Heart right ventricle (tissue), 16 donors: ENCODE results near the gene FBXW10B. TPM values are rescaled to one million over a fixed set of nuclear protein-coding genes. Genes with fewer than 3 reads are reported as not detected.
"Not testable (repeated sequence)": the region's sequence is repeated elsewhere in the genome, so short reads cannot be mapped to it uniquely, and the experiment has no call there.

Experiments used
- ATAC-seq, 8 donors: fragments of 200-7000 bp; cut with Tn5 transposase; one replicate each; pipeline ENCODE4 v1.9.1; 2020; ENCODE audit warnings: mild to moderate bottlenecking in 8 of 8, moderate library complexity in 8 of 8, moderate number of reproducible peaks in 1 of 8
- DNase-seq, 2 donors: peaks; one replicate each; pipeline ENCODE4 v3.0.0-alpha.2; 2020
- H3K27ac ChIP-seq, 10 donors: fragments of 200-600 bp; sonication (generic) in 2 of 10; one replicate each; pipeline versions ENCODE4 v1.5.0 to v1.8.0; 2020 to 2022; ENCODE audit warnings: mild to moderate bottlenecking in 3 of 10
- H3K27me3 ChIP-seq, 7 donors: fragments of 200-600 bp; one replicate each; pipeline ENCODE4 v1.8.0; 2021 to 2022; ENCODE audit warnings: mild to moderate bottlenecking in 2 of 7
- H3K36me3 ChIP-seq, 9 donors: fragments of 200-600 bp; sonication (generic) in 1 of 9; one replicate each; pipeline versions ENCODE4 v1.5.0 to v1.8.0; 2020 to 2022; ENCODE audit warnings: mild to moderate bottlenecking in 2 of 9
- H3K4me1 ChIP-seq, 9 donors: fragments of 200-600 bp; sonication (generic) in 1 of 9; one replicate each; pipeline versions ENCODE4 v1.5.0 to v1.8.0; 2020 to 2022; ENCODE audit warnings: mild to moderate bottlenecking in 4 of 9
- H3K4me3 ChIP-seq, 10 donors: fragments of 200-600 bp; sonication (generic) in 2 of 10; one replicate each; pipeline versions ENCODE4 v1.5.0 to v1.8.0; 2020 to 2022; ENCODE audit warnings: mild to moderate bottlenecking in 7 of 10, moderate library complexity in 2 of 10
- H3K9me3 ChIP-seq, 11 donors: fragments of 200-600 bp in 10 of 11; sonication (generic) in 2 of 11; one replicate each; pipeline versions ENCODE4 v1.5.0 to v1.8.0; 2013 to 2022; ENCODE audit warnings: mild to moderate bottlenecking in 2 of 11, control low read depth in 1 of 11, moderate library complexity in 1 of 11
- WGBS, 2 donors: extraction: QIAGEN DNeasy Blood & Tissue Kit; methylation state at CpG; one replicate each; pipeline ENCODE4 v1.1.7; 2013; ENCODE audit warnings: inconsistent platforms in 1 of 2; 5-methylcytosine and 5-hydroxymethylcytosine counted together
- intact Hi-C, 10 donors: fragments of 100-400 bp; cut with DNase I; formaldehyde crosslinking; loops; one replicate each; pipeline versions ENCODE4 v1.11.1 to v1.14.2; 2022
- polyA plus RNA-seq, 2 donors: library from polyadenylated mRNA; stranded (reverse); fragments of 200-250 nt; gene quantifications; one replicate each; pipeline ENCODE4 v1.2.3, GENCODE V29; 2013
- total RNA-seq, 10 donors: library from RNA; stranded (reverse); fragmentation: NEBNext Ultra II Directional in 3 of 10; extraction: Animal tissue kit (Norgen Biotek cat#: 25700) in 3 of 10; gene quantifications; one replicate each; pipeline versions ENCODE4 v1.2.1 to v1.2.4, GENCODE V29; 2021 to 2023
- donor health status: Arrhythmogenic right ventricular cardiomyopathy.
- donor health status: ischemic (EF 13 %, LVEDD 7.1; RV severe dilation, severe dysfunction).
- donor health status: healthy with polysubstance abuse.
- donor health status: DM: no; HTN: yes; CAD: no.
- donor health status: DM: no; HTN: no; CAD: no.
- donor health status: ischemic (EF 25% LVEDD 6.9; RV normal size, moderate dysfunction).
- donor health status: ischemic (EF 25% LVEDD 5.7; RV mildly dilated, moderate dysfunction).
- donor health status: healthy.
- donor health status: DM: yes; HTN: yes; CAD: no.
- donor health status: Ischemic cardiomyopathy.
- donor health status: ischemic (EF 35%, LVEDD 5.7; RV mildly dilated, moderate dysfunction).
- donor health status: nonischemic (EF 11% LVEDD 7.7; RV severe dilation, severe dysfunction).
- donor health status: DM: yes; HTN: yes; CAD: no.
- donor health status: PGD.
- donor health status: ischemic (EF 29% LVEDD 5.4; RV normal size, mild dysfunction).
- donor health status: nonischemic (EF 23%, LVEDD 6.1; RV moderate dilation, normal function).

FBXW10B gene
- total and polyA plus RNA-seq, 12 donors = 0.25 to 2.2 (median 0.57) TPM

DNA sequence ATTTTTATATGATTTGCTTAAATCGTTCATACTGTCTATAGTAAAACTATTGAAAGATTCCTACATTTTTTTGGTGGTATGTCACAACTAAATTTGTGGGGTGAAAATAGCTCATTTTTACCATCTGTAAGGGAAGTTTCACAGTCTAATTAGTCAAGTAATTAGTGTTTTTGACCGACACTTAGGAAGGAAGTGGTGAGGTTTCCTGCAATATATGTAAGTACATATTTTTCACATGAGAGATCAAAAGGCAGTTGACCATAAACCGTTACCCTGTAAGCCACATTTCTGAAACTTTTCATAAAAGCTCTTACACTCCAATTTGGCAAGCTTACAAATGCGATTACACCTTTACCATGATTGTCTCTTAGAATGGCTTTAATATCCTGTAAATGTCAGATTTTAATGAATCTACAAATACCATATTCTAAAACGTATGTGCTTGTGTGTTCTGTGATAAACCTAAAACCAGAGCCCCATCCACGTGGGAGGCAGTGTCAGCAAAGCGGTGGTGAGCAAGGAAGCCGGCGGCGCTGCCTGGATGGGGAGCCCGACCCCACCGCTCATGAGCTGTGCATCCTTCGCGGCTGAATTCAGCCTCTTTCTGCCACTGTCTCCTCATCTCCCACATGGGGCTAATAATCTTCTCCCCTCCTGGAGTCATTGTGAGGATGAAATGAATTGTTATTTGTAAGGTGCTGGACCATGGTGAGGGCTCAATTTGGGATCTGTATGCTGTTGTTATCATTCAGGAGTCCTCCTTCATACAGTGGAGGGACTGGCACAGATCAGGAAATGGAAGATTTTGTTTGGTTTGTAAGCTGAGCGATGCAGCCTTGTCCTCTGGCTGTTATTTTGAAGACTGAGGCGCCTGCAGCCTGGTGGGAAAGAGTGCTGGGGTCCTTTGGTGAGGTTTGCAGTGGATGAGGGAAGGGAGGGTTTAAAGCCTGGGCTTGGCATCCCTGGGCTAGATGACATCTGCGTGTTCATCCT, 29.7 kb downstream of the FBXW10B start:
- 75 to 81% methylated on average over 12 to 13 of the region's 17 CpGs for WGBS, 2 donors
- ATAC-seq, H3K27me3 ChIP-seq, H3K36me3 ChIP-seq, H3K27ac ChIP-seq, intact Hi-C loops, H3K4me1 ChIP-seq, H3K4me3 ChIP-seq, DNase-seq, H3K9me3 ChIP-seq: not testable (repeated sequence)

- 88 to 95% methylated on average over 8 of the region's 8 CpGs for WGBS, 2 donors
Measured at GRCh38 chr17:15588017-15588416, 31.5 kb downstream of the FBXW10B start.

DNA sequence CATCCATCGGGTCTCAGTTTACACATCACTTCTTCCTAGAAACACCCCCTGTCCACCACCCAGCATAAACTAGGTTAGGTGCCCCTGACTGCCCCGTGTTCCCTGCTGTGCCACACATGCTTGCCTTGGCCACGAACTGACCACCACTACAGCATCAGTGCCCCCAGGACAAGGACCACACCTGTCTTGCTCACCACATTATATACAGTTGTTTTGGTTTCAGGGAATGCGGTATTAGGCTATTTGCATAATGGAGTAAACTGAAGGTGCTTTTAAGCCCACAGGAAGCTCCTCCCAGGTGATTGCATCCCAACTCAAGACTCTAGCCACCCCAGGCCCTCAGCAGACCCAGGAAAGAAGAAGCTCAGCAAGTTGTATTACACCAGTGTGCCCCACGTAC, 36.2 kb downstream of the FBXW10B start:
- H3K27ac ChIP-seq, DNase-seq, H3K4me3 ChIP-seq, intact Hi-C loops, H3K27me3 ChIP-seq, H3K36me3 ChIP-seq, H3K9me3 ChIP-seq, H3K4me1 ChIP-seq, ATAC-seq: not testable (repeated sequence)
- 71 to 86% methylated on average over 2 to 3 of the region's 5 CpGs for WGBS, 2 donors

More at GRCh38 chr17:15588017-15588416, 31.5 kb downstream of the FBXW10B start:
- H3K36me3 ChIP-seq, H3K27ac ChIP-seq, H3K4me3 ChIP-seq, H3K27me3 ChIP-seq, H3K9me3 ChIP-seq, DNase-seq, ATAC-seq, H3K4me1 ChIP-seq, intact Hi-C loops: not testable (repeated sequence)

GRCh38 chr17:15581462-15581861, 38.0 kb downstream of the FBXW10B start:
- DNase-seq, H3K36me3 ChIP-seq, H3K4me3 ChIP-seq, H3K27ac ChIP-seq, H3K4me1 ChIP-seq, H3K27me3 ChIP-seq, H3K9me3 ChIP-seq, intact Hi-C loops: not testable (repeated sequence)
- 75 to 97% methylated on average over 4 of the region's 4 CpGs for WGBS, 2 donors
- ATAC-seq = peak in 1 of 8 donors; percentile 50

GRCh38 chr17:15576848-15577247, 42.7 kb downstream of the FBXW10B start:
- H3K27me3 ChIP-seq, H3K36me3 ChIP-seq, H3K4me1 ChIP-seq, ATAC-seq, H3K27ac ChIP-seq, H3K4me3 ChIP-seq, intact Hi-C loops, DNase-seq, H3K9me3 ChIP-seq: not testable (repeated sequence)
- WGBS, 2 donors = no CpG with 5 or more reads among the region's 1 CpG

DNA sequence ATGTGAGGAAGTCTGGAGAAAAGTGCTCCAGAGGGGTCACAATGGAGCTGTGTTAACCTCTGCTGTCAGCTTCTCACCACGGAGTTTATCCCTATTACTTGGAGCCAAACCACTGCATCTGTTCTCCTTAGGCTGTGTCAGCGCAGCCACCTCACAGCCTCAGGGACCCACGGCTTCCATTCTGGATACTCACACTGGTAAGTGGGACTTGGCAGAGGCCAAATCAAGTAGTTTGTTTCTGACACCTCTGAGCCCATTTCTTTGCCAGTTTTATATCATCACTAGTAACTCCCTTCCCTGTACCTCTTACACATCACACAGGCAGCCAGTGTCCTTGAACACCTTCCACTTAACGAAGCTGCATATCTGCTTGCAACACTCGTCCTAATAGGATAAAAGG, 44.8 kb downstream of the FBXW10B start:
- H3K27ac ChIP-seq, DNase-seq, intact Hi-C loops, H3K4me1 ChIP-seq, H3K36me3 ChIP-seq, H3K4me3 ChIP-seq, H3K9me3 ChIP-seq: not testable (repeated sequence)
- 48 to 76% methylated on average over 2 of the region's 5 CpGs for WGBS, 2 donors
- peak in 4 of 8 donors; percentile 26 to 90 (median 67) for ATAC-seq
- peaks cover 0 to 16% (median 0%) of the 10 kb centered on the region in 7 donors for H3K27me3 ChIP-seq

DNA sequence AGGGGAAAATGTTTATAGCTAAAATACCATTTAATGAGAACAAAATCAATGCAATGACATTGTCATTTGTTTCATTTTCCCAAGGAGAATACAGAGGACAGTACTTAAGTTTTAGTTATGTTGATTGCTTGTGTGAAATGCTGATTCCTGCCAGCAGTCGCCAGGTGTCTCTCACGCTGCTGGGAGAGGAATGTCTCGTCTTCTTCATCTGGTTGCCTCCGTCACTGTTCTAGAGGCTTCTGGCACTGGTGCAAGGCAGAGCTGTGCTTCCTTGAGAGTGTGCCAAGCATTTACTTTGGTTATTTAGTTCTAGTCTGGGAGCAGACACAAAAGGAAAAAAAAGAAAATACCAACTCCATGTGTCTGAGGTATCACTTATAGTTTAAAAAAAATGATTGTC, 45.6 kb downstream of the FBXW10B start:
- DNase-seq, H3K36me3 ChIP-seq, intact Hi-C loops, H3K4me3 ChIP-seq, H3K27ac ChIP-seq, H3K4me1 ChIP-seq, H3K9me3 ChIP-seq: not testable (repeated sequence)
- peak in 1 of 8 donors; percentile 47 for ATAC-seq
- WGBS, 2 donors = 23 to 27% methylated on average over 4 of the region's 4 CpGs
- peaks cover 0 to 18% (median 0%) of the 10 kb centered on the region in 7 donors for H3K27me3 ChIP-seq

Other genes starting within 250 kb of the FBXW10B start
- 1 to 10 TPM in 4 of 10 donors, under 1 TPM in 4, not detected in 2; 0.53 to 4.1 (median 0.92) TPM for gene CDRT4, start 152.1 kb downstream of the FBXW10B start, total RNA-seq
- gene CDRT4, start 152.1 kb downstream of the FBXW10B start, polyA plus RNA-seq = 1 to 10 TPM in 1 of 2 donors, under 1 TPM in 1; 0.45 to 4.2 TPM
- 1 to 10 TPM; 2.5 to 8.2 (median 5.0) TPM for gene TVP23C, start 56.2 kb downstream of the FBXW10B start, total RNA-seq
- gene TVP23C, start 56.2 kb downstream of the FBXW10B start, polyA plus RNA-seq = 1 to 10 TPM; 2.0 to 5.3 TPM
- gene TRIM16, start 64.6 kb upstream of the FBXW10B start, total RNA-seq = 10 to 100 TPM; 11.3 to 41.5 (median 22.5) TPM
- 10 to 100 TPM in 1 of 2 donors, 1 to 10 TPM in 1; 8.2 to 13.8 TPM for gene TRIM16, start 64.6 kb upstream of the FBXW10B start, polyA plus RNA-seq
- 10 to 100 TPM in 8 of 10 donors, 1 to 10 TPM in 2; 9.0 to 17.2 (median 12.3) TPM for gene ZNF286A, start 80.0 kb upstream of the FBXW10B start, total RNA-seq
- gene ZNF286A, start 80.0 kb upstream of the FBXW10B start, polyA plus RNA-seq = 10 to 100 TPM in 1 of 2 donors, 1 to 10 TPM in 1; 7.8 to 10.7 TPM
- gene TBC1D26, start 112.6 kb upstream of the FBXW10B start, total RNA-seq = not detected
- under 1 TPM in 1 of 2 donors, not detected in 1; 0.07 TPM for gene TBC1D26, start 112.6 kb upstream of the FBXW10B start, polyA plus RNA-seq